HEK293 (cell line): ENCODE measurements around the gene OR10AD1.

ENCODE experiments used
- ZNF274 ChIP-seq, 2 experiments: fragments of 200-500 bp in 1 of 2; fragments of 450-650 bp in 1 of 2; sonication (Bioruptor generic) in 1 of 2; formaldehyde crosslinking in 1 of 2; IDR thresholded peaks; 2 replicates each; pipeline versions ENCODE4 v1.5.1 to v1.6.1; 2014 to 2016; ENCODE audit warnings: borderline replicate concordance in 1 of 2, inconsistent platforms in 1 of 2, low read length in 1 of 2, missing biosample characterization in 1 of 2, missing genetic modification characterization in 1 of 2
- ZNF664 ChIP-seq: fragments of 450-650 bp; formaldehyde crosslinking; IDR thresholded peaks from 2 replicates; pipeline ENCODE4 v1.5.1; 2016; ENCODE audit warnings: missing biosample characterization, missing genetic modification characterization
- ZNF792 ChIP-seq: fragments of 450-650 bp; formaldehyde crosslinking; IDR thresholded peaks from 2 replicates; pipeline ENCODE4 v1.5.1; 2016; ENCODE audit warnings: missing biosample characterization, missing genetic modification characterization
- TF ChIP-seq, protein P1 (sequence below): fragments of 450-650 bp; formaldehyde crosslinking; IDR thresholded peaks from 2 replicates; pipeline ENCODE4 v1.5.1; 2016; ENCODE audit warnings: missing biosample characterization, missing genetic modification characterization
- TF ChIP-seq, protein P2 (sequence below): fragments of 450-650 bp; formaldehyde crosslinking; IDR thresholded peaks from 2 replicates; pipeline ENCODE4 v1.5.1; 2016; ENCODE audit warnings: missing biosample characterization, missing genetic modification characterization, borderline replicate concordance
- TF ChIP-seq, protein P3 (sequence below): fragments of 450-650 bp; formaldehyde crosslinking; IDR thresholded peaks from 2 replicates; pipeline ENCODE4 v1.5.1; 2016; ENCODE audit warnings: missing biosample characterization, missing genetic modification characterization
- TF ChIP-seq, protein P4 (sequence below): fragments of 450-650 bp; formaldehyde crosslinking; IDR thresholded peaks from 2 replicates; pipeline ENCODE4 v1.5.1; 2016; ENCODE audit warnings: missing biosample characterization, missing genetic modification characterization
- TF ChIP-seq, protein P5 (sequence below): IDR thresholded peaks from 2 replicates; pipeline ENCODE4 v1.6.1; 2011; ENCODE audit warnings: mild to moderate bottlenecking, low read depth, low read length, borderline replicate concordance

DNA sequence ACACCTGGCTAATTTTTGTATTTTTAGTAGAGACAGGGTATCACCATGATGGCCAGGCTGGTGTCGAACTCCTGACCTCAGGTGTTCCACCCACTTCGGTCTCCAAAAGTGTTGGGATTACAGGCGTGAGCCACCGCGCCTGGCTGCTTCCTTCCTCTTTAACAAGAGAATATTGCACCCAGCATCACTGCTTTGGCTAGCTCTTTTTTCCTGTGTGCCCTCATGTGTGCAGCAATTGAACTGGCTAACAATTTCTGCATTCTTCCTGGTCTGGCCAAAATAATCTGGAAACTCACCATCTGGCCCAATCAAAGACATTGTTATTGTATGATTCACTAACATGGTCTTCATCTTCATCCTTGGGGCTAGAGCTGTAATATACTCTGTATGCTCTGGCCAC is 43.0 kb downstream of the OR10AD1 start:
- TF ChIP-seq, protein P1, sequence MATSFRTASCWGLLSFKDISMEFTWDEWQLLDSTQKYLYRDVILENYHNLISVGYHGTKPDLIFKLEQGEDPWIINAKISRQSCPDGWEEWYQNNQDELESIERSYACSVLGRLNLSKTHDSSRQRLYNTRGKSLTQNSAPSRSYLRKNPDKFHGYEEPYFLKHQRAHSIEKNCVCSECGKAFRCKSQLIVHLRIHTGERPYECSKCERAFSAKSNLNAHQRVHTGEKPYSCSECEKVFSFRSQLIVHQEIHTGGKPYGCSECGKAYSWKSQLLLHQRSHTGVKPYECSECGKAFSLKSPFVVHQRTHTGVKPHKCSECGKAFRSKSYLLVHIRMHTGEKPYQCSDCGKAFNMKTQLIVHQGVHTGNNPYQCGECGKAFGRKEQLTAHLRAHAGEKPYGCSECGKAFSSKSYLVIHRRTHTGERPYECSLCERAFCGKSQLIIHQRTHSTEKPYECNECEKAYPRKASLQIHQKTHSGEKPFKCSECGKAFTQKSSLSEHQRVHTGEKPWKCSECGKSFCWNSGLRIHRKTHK = no peak
- TF ChIP-seq, protein P2, sequence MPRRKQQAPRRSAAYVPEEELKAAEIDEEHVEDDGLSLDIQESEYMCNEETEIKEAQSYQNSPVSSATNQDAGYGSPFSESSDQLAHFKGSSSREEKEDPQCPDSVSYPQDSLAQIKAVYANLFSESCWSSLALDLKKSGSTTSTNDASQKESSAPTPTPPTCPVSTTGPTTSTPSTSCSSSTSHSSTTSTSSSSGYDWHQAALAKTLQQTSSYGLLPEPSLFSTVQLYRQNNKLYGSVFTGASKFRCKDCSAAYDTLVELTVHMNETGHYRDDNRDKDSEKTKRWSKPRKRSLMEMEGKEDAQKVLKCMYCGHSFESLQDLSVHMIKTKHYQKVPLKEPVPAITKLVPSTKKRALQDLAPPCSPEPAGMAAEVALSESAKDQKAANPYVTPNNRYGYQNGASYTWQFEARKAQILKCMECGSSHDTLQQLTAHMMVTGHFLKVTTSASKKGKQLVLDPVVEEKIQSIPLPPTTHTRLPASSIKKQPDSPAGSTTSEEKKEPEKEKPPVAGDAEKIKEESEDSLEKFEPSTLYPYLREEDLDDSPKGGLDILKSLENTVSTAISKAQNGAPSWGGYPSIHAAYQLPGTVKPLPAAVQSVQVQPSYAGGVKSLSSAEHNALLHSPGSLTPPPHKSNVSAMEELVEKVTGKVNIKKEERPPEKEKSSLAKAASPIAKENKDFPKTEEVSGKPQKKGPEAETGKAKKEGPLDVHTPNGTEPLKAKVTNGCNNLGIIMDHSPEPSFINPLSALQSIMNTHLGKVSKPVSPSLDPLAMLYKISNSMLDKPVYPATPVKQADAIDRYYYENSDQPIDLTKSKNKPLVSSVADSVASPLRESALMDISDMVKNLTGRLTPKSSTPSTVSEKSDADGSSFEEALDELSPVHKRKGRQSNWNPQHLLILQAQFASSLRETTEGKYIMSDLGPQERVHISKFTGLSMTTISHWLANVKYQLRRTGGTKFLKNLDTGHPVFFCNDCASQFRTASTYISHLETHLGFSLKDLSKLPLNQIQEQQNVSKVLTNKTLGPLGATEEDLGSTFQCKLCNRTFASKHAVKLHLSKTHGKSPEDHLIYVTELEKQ = no peak
- TF ChIP-seq, protein P3, sequence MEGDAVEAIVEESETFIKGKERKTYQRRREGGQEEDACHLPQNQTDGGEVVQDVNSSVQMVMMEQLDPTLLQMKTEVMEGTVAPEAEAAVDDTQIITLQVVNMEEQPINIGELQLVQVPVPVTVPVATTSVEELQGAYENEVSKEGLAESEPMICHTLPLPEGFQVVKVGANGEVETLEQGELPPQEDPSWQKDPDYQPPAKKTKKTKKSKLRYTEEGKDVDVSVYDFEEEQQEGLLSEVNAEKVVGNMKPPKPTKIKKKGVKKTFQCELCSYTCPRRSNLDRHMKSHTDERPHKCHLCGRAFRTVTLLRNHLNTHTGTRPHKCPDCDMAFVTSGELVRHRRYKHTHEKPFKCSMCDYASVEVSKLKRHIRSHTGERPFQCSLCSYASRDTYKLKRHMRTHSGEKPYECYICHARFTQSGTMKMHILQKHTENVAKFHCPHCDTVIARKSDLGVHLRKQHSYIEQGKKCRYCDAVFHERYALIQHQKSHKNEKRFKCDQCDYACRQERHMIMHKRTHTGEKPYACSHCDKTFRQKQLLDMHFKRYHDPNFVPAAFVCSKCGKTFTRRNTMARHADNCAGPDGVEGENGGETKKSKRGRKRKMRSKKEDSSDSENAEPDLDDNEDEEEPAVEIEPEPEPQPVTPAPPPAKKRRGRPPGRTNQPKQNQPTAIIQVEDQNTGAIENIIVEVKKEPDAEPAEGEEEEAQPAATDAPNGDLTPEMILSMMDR = no peak
- TF ChIP-seq ZNF792 (tag by site-specific recombination) (no peak), ZNF274 (IDR thresholded peaks at IDR 0.05; ENCODE audit: low read length) (no peak), ZNF274 (tag by site-specific recombination; IDR thresholded peaks at IDR 0.05; ENCODE audit: borderline replicate concordance) (no peak), ZNF664 (tag by site-specific recombination) (no peak)
- TF ChIP-seq, protein P4, sequence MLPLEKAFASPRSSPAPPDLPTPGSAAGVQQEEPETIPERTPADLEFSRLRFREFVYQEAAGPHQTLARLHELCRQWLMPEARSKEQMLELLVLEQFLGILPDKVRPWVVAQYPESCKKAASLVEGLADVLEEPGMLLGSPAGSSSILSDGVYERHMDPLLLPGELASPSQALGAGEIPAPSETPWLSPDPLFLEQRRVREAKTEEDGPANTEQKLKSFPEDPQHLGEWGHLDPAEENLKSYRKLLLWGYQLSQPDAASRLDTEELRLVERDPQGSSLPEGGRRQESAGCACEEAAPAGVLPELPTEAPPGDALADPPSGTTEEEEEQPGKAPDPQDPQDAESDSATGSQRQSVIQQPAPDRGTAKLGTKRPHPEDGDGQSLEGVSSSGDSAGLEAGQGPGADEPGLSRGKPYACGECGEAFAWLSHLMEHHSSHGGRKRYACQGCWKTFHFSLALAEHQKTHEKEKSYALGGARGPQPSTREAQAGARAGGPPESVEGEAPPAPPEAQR (tag by site-specific recombination) = no peak
- TF ChIP-seq, protein P5, sequence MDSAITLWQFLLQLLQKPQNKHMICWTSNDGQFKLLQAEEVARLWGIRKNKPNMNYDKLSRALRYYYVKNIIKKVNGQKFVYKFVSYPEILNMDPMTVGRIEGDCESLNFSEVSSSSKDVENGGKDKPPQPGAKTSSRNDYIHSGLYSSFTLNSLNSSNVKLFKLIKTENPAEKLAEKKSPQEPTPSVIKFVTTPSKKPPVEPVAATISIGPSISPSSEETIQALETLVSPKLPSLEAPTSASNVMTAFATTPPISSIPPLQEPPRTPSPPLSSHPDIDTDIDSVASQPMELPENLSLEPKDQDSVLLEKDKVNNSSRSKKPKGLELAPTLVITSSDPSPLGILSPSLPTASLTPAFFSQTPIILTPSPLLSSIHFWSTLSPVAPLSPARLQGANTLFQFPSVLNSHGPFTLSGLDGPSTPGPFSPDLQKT = no peak
